GM19438 (cell line): Measurements from ENCODE around the gene CDKN2A.

Experiments
- ATAC-seq: cut with Tn5 transposase; IDR thresholded peaks from one replicate; pipeline ENCODE4 v1.9.1; 2021; ENCODE audit warnings: low read depth; ENCODE audit not compliant: unreplicated experiment

The CDKN2A gene

GRCh38 chr9:22008384-22008716 is 14.2 kb upstream of the CDKN2A start:
- ATAC-seq: no peak

GRCh38 chr9:22005702-22006606 is 11.8 kb upstream of the CDKN2A start:
- ATAC-seq: no peak

- no peak for ATAC-seq
Measured at GRCh38 chr9:22005021-22005701, 11.0 kb upstream of the CDKN2A start.

- ATAC-seq: no peak
Measured at GRCh38 chr9:22002038-22002437, 7.8 kb upstream of the CDKN2A start.

- no peak for ATAC-seq
Measured at GRCh38 chr9:21998026-21998425, 3.8 kb upstream of the CDKN2A start.

- ATAC-seq: no peak
Measured at GRCh38 chr9:21997480-21997879, 3.3 kb upstream of the CDKN2A start.

GRCh38 chr9:21996858-21997257 is 2.7 kb upstream of the CDKN2A start:
- no peak for ATAC-seq

- no peak for ATAC-seq
Measured at GRCh38 chr9:21996438-21996837, 2.2 kb upstream of the CDKN2A start.

- peak; percentile 27 for ATAC-seq
Measured at GRCh38 chr9:21995666-21996398, 1.6 kb upstream of the CDKN2A start.

GRCh38 chr9:21995006-21995665 is 944 bp upstream of the CDKN2A start:
- ATAC-seq: peak; percentile 85

- peak; percentile 46 for ATAC-seq
Measured at GRCh38 chr9:21994556-21995005, 389 bp upstream of the CDKN2A start, which contains the start of gene CDKN2B-AS1. Gene CDKN2B-AS1 (plus strand): TSS chr9:21994791.

- no peak for ATAC-seq
Measured at GRCh38 chr9:21993007-21993406, 1.2 kb downstream of the CDKN2A start.

GRCh38 chr9:21991072-21991959 is 2.9 kb downstream of the CDKN2A start:
- ATAC-seq: no peak

GRCh38 chr9:21989440-21990189 is 4.6 kb downstream of the CDKN2A start:
- no peak for ATAC-seq

- no peak for ATAC-seq
Measured at GRCh38 chr9:21988056-21988990, 5.9 kb downstream of the CDKN2A start.

- no peak for ATAC-seq
Measured at GRCh38 chr9:21985964-21986667, 8.1 kb downstream of the CDKN2A start.

GRCh38 chr9:21984101-21984500 is 10.1 kb downstream of the CDKN2A start:
- ATAC-seq: no peak
